Measurements from ENCODE around the gene HSPA12A.

Gene HSPA12A

GRCh38 chr10:116670706-116671105 lies 71.7 kb downstream of the HSPA12A start:
- in situ Hi-C loops (cut with HindIII; ENCODE audit: low pct_unique_long_range_greater_than_20kb, low sequenced_read_pairs) = no loop called here
- no peak for TF ChIP-seq JUND (IDR thresholded peaks at IDR 0.05; ENCODE audit: low read depth)
- DNase-seq (ENCODE audit: low read depth in 1 of 2, low spot score in 1 of 2) = no peak

- in situ Hi-C loops (cut with HindIII; ENCODE audit: low pct_unique_long_range_greater_than_20kb, low sequenced_read_pairs) = no loop called here
- TF ChIP-seq JUND (IDR thresholded peaks at IDR 0.05; ENCODE audit: low read depth) = no peak
- DNase-seq (ENCODE audit: low read depth in 1 of 2, low spot score in 1 of 2) = peak; percentile 53 to 71
Observed at GRCh38 chr10:116669832-116670644, 72.3 kb downstream of the HSPA12A start.

GRCh38 chr10:116669080-116669479 lies 73.3 kb downstream of the HSPA12A start:
- in situ Hi-C loops (cut with HindIII; ENCODE audit: low pct_unique_long_range_greater_than_20kb, low sequenced_read_pairs) = no loop called here
- TF ChIP-seq JUND (IDR thresholded peaks at IDR 0.05; ENCODE audit: low read depth) = no peak
- DNase-seq (ENCODE audit: low read depth in 1 of 2, low spot score in 1 of 2) = no peak

GRCh38 chr10:116668446-116668845 lies 73.9 kb downstream of the HSPA12A start:
- DNase-seq (ENCODE audit: low read depth in 1 of 2, low spot score in 1 of 2) = no peak
- no peak for TF ChIP-seq JUND (IDR thresholded peaks at IDR 0.05; ENCODE audit: low read depth)
- in situ Hi-C loops (cut with HindIII; ENCODE audit: low pct_unique_long_range_greater_than_20kb, low sequenced_read_pairs) = no loop called here

- TF ChIP-seq JUND (IDR thresholded peaks at IDR 0.05; ENCODE audit: low read depth) = no peak
- in situ Hi-C loops (cut with HindIII; ENCODE audit: low pct_unique_long_range_greater_than_20kb, low sequenced_read_pairs) = no loop called here
- no peak for DNase-seq (ENCODE audit: low read depth in 1 of 2, low spot score in 1 of 2)
Observed at GRCh38 chr10:116668018-116668417, 74.3 kb downstream of the HSPA12A start.

- TF ChIP-seq JUND (IDR thresholded peaks at IDR 0.05; ENCODE audit: low read depth) = no peak
- in situ Hi-C loops (cut with HindIII; ENCODE audit: low pct_unique_long_range_greater_than_20kb, low sequenced_read_pairs) = no loop called here
- no peak for DNase-seq (ENCODE audit: low read depth in 1 of 2, low spot score in 1 of 2)
Observed at GRCh38 chr10:116667484-116667883, 74.9 kb downstream of the HSPA12A start.

- no peak for TF ChIP-seq JUND (IDR thresholded peaks at IDR 0.05; ENCODE audit: low read depth)
- in situ Hi-C loops (cut with HindIII; ENCODE audit: low pct_unique_long_range_greater_than_20kb, low sequenced_read_pairs) = no loop called here
Observed at GRCh38 chr10:116665541-116666125, 76.7 kb downstream of the HSPA12A start.

GRCh38 chr10:116664631-116665030 lies 77.7 kb downstream of the HSPA12A start:
- no peak for TF ChIP-seq JUND (IDR thresholded peaks at IDR 0.05; ENCODE audit: low read depth)
- in situ Hi-C loops (cut with HindIII; ENCODE audit: low pct_unique_long_range_greater_than_20kb, low sequenced_read_pairs) = no loop called here
- no peak for DNase-seq (ENCODE audit: low read depth in 1 of 2, low spot score in 1 of 2)

More at GRCh38 chr10:116665541-116666125, 76.7 kb downstream of the HSPA12A start:
- DNase-seq (ENCODE audit: low read depth in 1 of 2, low spot score in 1 of 2) = no peak

- in situ Hi-C loops (cut with HindIII; ENCODE audit: low pct_unique_long_range_greater_than_20kb, low sequenced_read_pairs) = no loop called here
- no peak for TF ChIP-seq JUND (IDR thresholded peaks at IDR 0.05; ENCODE audit: low read depth)
- no peak for DNase-seq (ENCODE audit: low read depth in 1 of 2, low spot score in 1 of 2)
Observed at GRCh38 chr10:116663342-116663741, 79.0 kb downstream of the HSPA12A start.

- in situ Hi-C loops (cut with HindIII; ENCODE audit: low pct_unique_long_range_greater_than_20kb, low sequenced_read_pairs) = no loop called here
- no peak for TF ChIP-seq JUND (IDR thresholded peaks at IDR 0.05; ENCODE audit: low read depth)
- no peak for DNase-seq (ENCODE audit: low read depth in 1 of 2, low spot score in 1 of 2)
Observed at GRCh38 chr10:116660860-116661259, 81.5 kb downstream of the HSPA12A start.

GRCh38 chr10:116659049-116659670 lies 83.2 kb downstream of the HSPA12A start:
- TF ChIP-seq JUND (IDR thresholded peaks at IDR 0.05; ENCODE audit: low read depth) = no peak
- no peak for DNase-seq (ENCODE audit: low read depth in 1 of 2, low spot score in 1 of 2)
- in situ Hi-C loops (cut with HindIII; ENCODE audit: low pct_unique_long_range_greater_than_20kb, low sequenced_read_pairs) = no loop called here

- TF ChIP-seq JUND (IDR thresholded peaks at IDR 0.05; ENCODE audit: low read depth) = no peak
- peak in 1 of 2 experiments; percentile 5 for DNase-seq (ENCODE audit: low read depth in 1 of 2, low spot score in 1 of 2)
- in situ Hi-C loops (cut with HindIII; ENCODE audit: low pct_unique_long_range_greater_than_20kb, low sequenced_read_pairs) = no loop called here
Observed at GRCh38 chr10:116657863-116658551, 84.4 kb downstream of the HSPA12A start.

All from T47D (cell line).